ENCODE measurements around the gene PACSIN2.

Gene PACSIN2

GRCh38 chr22:42907404-42908373 lies 107.3 kb downstream of the PACSIN2 start:
- DNase-seq (ENCODE audit: low read depth in 1 of 2, low spot score in 1 of 2) = no peak

GRCh38 chr22:42906605-42907348 lies 108.2 kb downstream of the PACSIN2 start:
- no peak for DNase-seq (ENCODE audit: low read depth in 1 of 2, low spot score in 1 of 2)

- no peak for DNase-seq (ENCODE audit: low read depth in 1 of 2, low spot score in 1 of 2)
These were observed 109.2 kb downstream of the PACSIN2 start for GRCh38 chr22:42905702-42906183.

- no peak for DNase-seq (ENCODE audit: low read depth in 1 of 2, low spot score in 1 of 2)
These were observed 109.7 kb downstream of the PACSIN2 start for GRCh38 chr22:42905217-42905616.

- no peak for DNase-seq (ENCODE audit: low read depth in 1 of 2, low spot score in 1 of 2)
These were observed 110.9 kb downstream of the PACSIN2 start for GRCh38 chr22:42904050-42904449.

- DNase-seq (ENCODE audit: low read depth in 1 of 2, low spot score in 1 of 2) = no peak
These were observed 112.0 kb downstream of the PACSIN2 start for GRCh38 chr22:42902875-42903510.

- DNase-seq (ENCODE audit: low read depth in 1 of 2, low spot score in 1 of 2) = no peak
These were observed 113.0 kb downstream of the PACSIN2 start for GRCh38 chr22:42901790-42902508.

- DNase-seq (ENCODE audit: low read depth in 1 of 2, low spot score in 1 of 2) = no peak
These were observed 117.0 kb downstream of the PACSIN2 start for GRCh38 chr22:42897960-42898359.

- DNase-seq (ENCODE audit: low read depth in 1 of 2, low spot score in 1 of 2) = no peak
These were observed 119.4 kb downstream of the PACSIN2 start for GRCh38 chr22:42895541-42895981.

- DNase-seq (ENCODE audit: low read depth in 1 of 2, low spot score in 1 of 2) = no peak
These were observed 119.9 kb downstream of the PACSIN2 start for GRCh38 chr22:42895087-42895486.

GRCh38 chr22:42893371-42894150 lies 121.4 kb downstream of the PACSIN2 start:
- DNase-seq (ENCODE audit: low read depth in 1 of 2, low spot score in 1 of 2) = no peak

- no peak for DNase-seq (ENCODE audit: low read depth in 1 of 2, low spot score in 1 of 2)
These were observed 122.2 kb downstream of the PACSIN2 start for GRCh38 chr22:42892571-42893316.

- DNase-seq (ENCODE audit: low read depth in 1 of 2, low spot score in 1 of 2) = no peak
These were observed 122.8 kb downstream of the PACSIN2 start for GRCh38 chr22:42892156-42892555.

GRCh38 chr22:42891696-42892095 lies 123.3 kb downstream of the PACSIN2 start:
- no peak for DNase-seq (ENCODE audit: low read depth in 1 of 2, low spot score in 1 of 2)

- no peak for DNase-seq (ENCODE audit: low read depth in 1 of 2, low spot score in 1 of 2)
These were observed 123.9 kb downstream of the PACSIN2 start for GRCh38 chr22:42891008-42891407.

- DNase-seq (ENCODE audit: low read depth in 1 of 2, low spot score in 1 of 2) = no peak
These were observed 125.6 kb downstream of the PACSIN2 start for GRCh38 chr22:42889304-42889703.

- no peak for DNase-seq (ENCODE audit: low read depth in 1 of 2, low spot score in 1 of 2)
These were observed 127.1 kb downstream of the PACSIN2 start for GRCh38 chr22:42887523-42888507.

GRCh38 chr22:42887120-42887519 lies 127.8 kb downstream of the PACSIN2 start:
- DNase-seq (ENCODE audit: low read depth in 1 of 2, low spot score in 1 of 2) = no peak
